ENCODE measurements around the gene CD276.
A peak's percentile ranks its signal among the peaks of the same experiment; 100 is the strongest.

The CD276 gene

DNA sequence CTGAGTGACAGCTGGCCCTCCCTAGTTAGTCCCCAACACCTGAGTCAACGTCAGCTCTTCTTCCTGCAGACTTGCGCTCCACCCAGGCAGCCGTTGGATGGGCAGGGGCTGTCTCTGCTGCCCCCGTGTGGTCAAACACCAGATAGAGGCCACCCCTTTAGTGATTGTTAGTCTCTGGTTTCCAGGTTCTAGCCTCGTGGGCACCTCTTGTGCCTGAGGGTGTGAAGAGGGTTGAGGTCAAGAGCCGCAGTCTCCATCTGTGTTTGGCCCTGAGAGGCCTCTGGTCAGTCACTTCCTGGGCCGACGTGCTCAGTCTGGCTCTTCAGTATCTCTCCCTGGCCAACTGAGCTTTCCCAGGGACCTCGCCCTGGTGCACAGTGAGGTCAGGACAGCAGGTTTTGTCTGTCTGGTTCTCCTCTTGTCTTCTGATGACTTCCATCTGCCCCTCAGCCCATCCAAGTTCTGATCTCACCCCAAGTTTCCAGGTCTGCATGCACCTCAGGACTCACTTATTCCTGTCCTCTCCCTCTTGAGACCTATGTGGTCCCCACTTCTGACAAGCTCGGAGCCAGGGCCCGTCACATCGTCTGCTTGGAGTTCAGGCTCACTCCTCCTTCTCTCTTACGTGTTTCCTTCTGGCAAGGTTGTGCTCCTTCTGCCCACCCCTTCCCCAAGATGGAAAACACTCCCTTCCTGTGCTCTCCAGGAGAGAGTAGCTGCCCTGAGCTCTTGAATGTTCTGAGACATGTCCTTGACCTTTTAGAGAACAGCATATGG is 20.9 kb downstream of the CD276 start:
- no peaks in the 10 kb centered on the region for H3K27me3 ChIP-seq (ENCODE audit: control insufficient read depth, low read length)
- TF ChIP-seq, protein P1, sequence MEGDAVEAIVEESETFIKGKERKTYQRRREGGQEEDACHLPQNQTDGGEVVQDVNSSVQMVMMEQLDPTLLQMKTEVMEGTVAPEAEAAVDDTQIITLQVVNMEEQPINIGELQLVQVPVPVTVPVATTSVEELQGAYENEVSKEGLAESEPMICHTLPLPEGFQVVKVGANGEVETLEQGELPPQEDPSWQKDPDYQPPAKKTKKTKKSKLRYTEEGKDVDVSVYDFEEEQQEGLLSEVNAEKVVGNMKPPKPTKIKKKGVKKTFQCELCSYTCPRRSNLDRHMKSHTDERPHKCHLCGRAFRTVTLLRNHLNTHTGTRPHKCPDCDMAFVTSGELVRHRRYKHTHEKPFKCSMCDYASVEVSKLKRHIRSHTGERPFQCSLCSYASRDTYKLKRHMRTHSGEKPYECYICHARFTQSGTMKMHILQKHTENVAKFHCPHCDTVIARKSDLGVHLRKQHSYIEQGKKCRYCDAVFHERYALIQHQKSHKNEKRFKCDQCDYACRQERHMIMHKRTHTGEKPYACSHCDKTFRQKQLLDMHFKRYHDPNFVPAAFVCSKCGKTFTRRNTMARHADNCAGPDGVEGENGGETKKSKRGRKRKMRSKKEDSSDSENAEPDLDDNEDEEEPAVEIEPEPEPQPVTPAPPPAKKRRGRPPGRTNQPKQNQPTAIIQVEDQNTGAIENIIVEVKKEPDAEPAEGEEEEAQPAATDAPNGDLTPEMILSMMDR (IDR thresholded peaks at IDR 0.05; ENCODE audit: low read depth, low read length, poor library complexity, severe bottlenecking) = peak; percentile 78
- no peak for TF ChIP-seq EZH2phosphoT487 (IDR thresholded peaks at IDR 0.05; ENCODE audit: borderline replicate concordance, low read length)
- no peak overlapping the region for H3K4me3 ChIP-seq (ENCODE audit: low read length)
- no peak overlapping the region for H3K27ac ChIP-seq (ENCODE audit: low read depth, low read length)
- no peaks in the 10 kb centered on the region for H3K9me2 ChIP-seq (replicated peaks; ENCODE audit: control insufficient read depth, low read length)
- H4K20me1 ChIP-seq (ENCODE audit: control insufficient read depth, insufficient read depth, low read depth, low read length) = peaks cover under 1% of the 10 kb centered on the region; the same call in 1 of the 2 replicates
- H3K4me1 ChIP-seq (ENCODE audit: control insufficient read depth, low read length) = no peaks in the 10 kb centered on the region
- H3K9me3 ChIP-seq (ENCODE audit: control insufficient read depth, insufficient read depth, low read length) = no peaks in the 10 kb centered on the region
- H3K4me2 ChIP-seq (ENCODE audit: low read length) = no peak overlapping the region
- H3K79me2 ChIP-seq (ENCODE audit: control insufficient read depth, low read length) = no peaks in the 10 kb centered on the region
- H3K36me3 ChIP-seq (ENCODE audit: control insufficient read depth, low read length) = no peaks in the 10 kb centered on the region
- H3F3A ChIP-seq (ENCODE audit: control insufficient read depth, insufficient read depth) = no peaks in the 10 kb centered on the region

- TF ChIP-seq, protein P1 (IDR thresholded peaks at IDR 0.05; ENCODE audit: low read depth, low read length, poor library complexity, severe bottlenecking) = no peak
- TF ChIP-seq EZH2phosphoT487 (IDR thresholded peaks at IDR 0.05; ENCODE audit: borderline replicate concordance, low read length) = no peak
- Histone ChIP-seq H3K36me3 (ENCODE audit: control insufficient read depth, low read length) (no peaks in the 10 kb centered on the region), H3K27ac (ENCODE audit: low read depth, low read length) (no peak overlapping the region), H3K79me2 (ENCODE audit: control insufficient read depth, low read length) (no peaks in the 10 kb centered on the region), H3K4me2 (ENCODE audit: low read length) (no peak overlapping the region), H3K9me2 (replicated peaks; ENCODE audit: control insufficient read depth, low read length) (no peaks in the 10 kb centered on the region), H3K27me3 (ENCODE audit: control insufficient read depth, low read length) (no peaks in the 10 kb centered on the region), H4K20me1 (ENCODE audit: control insufficient read depth, insufficient read depth, low read depth, low read length) (no peaks in the 10 kb centered on the region), H3K9me3 (ENCODE audit: control insufficient read depth, insufficient read depth, low read length) (no peaks in the 10 kb centered on the region), H3K4me1 (ENCODE audit: control insufficient read depth, low read length) (no peaks in the 10 kb centered on the region), H3F3A (ENCODE audit: control insufficient read depth, insufficient read depth) (no peaks in the 10 kb centered on the region), H3K4me3 (ENCODE audit: low read length) (no peak overlapping the region)
These were observed 24.5 kb downstream of the CD276 start for GRCh38 chr15:73708691-73709090.

DNA sequence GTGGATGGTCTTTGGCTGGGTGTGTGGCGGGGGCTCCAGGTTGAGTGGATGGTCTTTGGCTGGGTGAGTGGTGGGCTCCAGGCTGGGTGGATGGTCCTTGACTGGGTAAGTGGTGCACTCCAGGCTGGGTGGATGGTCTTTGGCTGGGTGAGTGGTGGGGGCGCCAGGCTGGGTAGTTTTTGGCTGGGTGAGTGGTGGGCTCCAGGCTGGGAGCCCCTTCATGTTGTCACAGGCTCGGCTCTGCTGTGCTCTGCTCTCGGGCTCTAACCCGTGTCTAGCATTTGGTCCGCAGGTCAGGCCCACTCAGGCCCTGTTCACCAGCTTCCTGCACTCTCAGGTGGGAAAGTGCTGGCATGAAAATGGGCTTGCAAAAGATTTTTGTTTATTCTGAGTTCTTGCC is 25.1 kb downstream of the CD276 start:
- no peaks in the 10 kb centered on the region for H3K79me2 ChIP-seq (ENCODE audit: control insufficient read depth, low read length)
- H3K36me3 ChIP-seq (ENCODE audit: control insufficient read depth, low read length) = no peaks in the 10 kb centered on the region
- TF ChIP-seq, protein P1 (IDR thresholded peaks at IDR 0.05; ENCODE audit: low read depth, low read length, poor library complexity, severe bottlenecking) = no peak
- TF ChIP-seq EZH2phosphoT487 (IDR thresholded peaks at IDR 0.05; ENCODE audit: borderline replicate concordance, low read length) = no peak
- H3K9me3 ChIP-seq (ENCODE audit: control insufficient read depth, insufficient read depth, low read length) = no peaks in the 10 kb centered on the region
- H3K4me2 ChIP-seq (ENCODE audit: low read length) = no peak overlapping the region
- H3F3A ChIP-seq (ENCODE audit: control insufficient read depth, insufficient read depth) = no peaks in the 10 kb centered on the region
- no peaks in the 10 kb centered on the region for H3K9me2 ChIP-seq (replicated peaks; ENCODE audit: control insufficient read depth, low read length)
- no peaks in the 10 kb centered on the region for H3K4me1 ChIP-seq (ENCODE audit: control insufficient read depth, low read length)
- H3K27me3 ChIP-seq (ENCODE audit: control insufficient read depth, low read length) = no peaks in the 10 kb centered on the region
- H3K27ac ChIP-seq (ENCODE audit: low read depth, low read length) = no peak overlapping the region
- no peak overlapping the region for H3K4me3 ChIP-seq (ENCODE audit: low read length)
- H4K20me1 ChIP-seq (ENCODE audit: control insufficient read depth, insufficient read depth, low read depth, low read length) = no peaks in the 10 kb centered on the region

All from DOHH2 (cell line).